ENCODE data around the gene SEC14L1. TPM values are rescaled to one million over a fixed set of nuclear protein-coding genes. Genes with fewer than 3 reads are reported as not detected.
"Not testable (repeated sequence)": the region's sequence is repeated elsewhere in the genome, so short reads cannot be mapped to it uniquely, and the experiment has no call there.

The SEC14L1 gene
- total RNA-seq, 1 donor from 2014 or later = 40.5 TPM

- Histone ChIP-seq H3K4me1 (peaks cover 36% of the 10 kb centered on the region), H3K27me3 (no peaks in the 10 kb centered on the region), H3K9me3 (no peaks in the 10 kb centered on the region), H3K36me3 (no peaks in the 10 kb centered on the region), H3K27ac (peak overlapping the region; percentile 60), H3K4me3 (no peak overlapping the region)
- intact Hi-C loops (cut with DNase I) = no loop called here
- TF ChIP-seq POLR2AphosphoS5 (IDR thresholded peaks at IDR 0.05; ENCODE audit: insufficient read depth in 1 of 2, low read depth in 1 of 2) = peak in 1 of 2 donors; percentile 99
- TF ChIP-seq CTCF (IDR thresholded peaks at IDR 0.05) = no peak
- no peak for DNase-seq (ENCODE audit: extremely low spot score in 2 of 2)
Measured at GRCh38 chr17:77109764-77110359, 30.9 kb upstream of the SEC14L1 start.

DNA sequence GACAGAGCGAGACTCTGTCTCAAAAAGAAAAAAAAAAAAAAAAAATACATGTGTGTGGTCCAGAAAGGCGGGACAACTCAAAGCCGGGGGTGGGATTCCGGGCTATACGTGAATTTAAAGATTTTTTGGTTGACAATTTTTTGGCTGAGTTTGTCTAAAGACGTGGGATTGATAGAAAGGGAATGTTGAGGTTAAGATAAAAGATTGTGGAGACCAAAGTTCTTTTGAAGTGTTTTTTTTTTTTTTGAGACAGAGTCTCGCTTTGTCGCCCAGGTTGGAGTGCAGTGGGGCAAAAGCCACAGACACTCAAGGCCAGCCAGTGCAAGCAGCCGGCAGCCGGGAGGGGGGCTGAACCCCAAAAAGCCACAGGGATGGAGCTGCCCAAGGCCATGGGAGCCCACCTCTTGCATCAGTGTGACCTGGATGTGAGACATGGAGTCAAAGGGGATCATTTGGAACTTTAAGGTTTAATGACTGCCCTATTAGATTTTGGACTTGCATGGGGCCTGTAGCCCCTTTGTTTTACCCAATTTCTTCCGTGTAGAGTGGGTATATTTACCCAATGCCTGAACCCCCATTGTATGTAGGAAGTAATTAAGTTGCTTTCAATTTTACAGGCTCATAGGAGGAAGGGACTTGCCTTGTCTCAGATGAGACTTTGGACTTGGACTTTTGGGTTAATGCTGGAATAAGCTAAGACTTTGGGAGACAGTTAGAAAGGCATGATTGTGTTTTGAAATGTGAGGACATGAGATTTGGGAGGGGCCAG, 29.4 kb upstream of the SEC14L1 start:
- H3K9me3 ChIP-seq; intact Hi-C loops (cut with DNase I); H3K4me3 ChIP-seq; H3K36me3 ChIP-seq; H3K27me3 ChIP-seq; DNase-seq (ENCODE audit: extremely low spot score in 2 of 2): not testable (repeated sequence)
- peaks cover 36% of the 10 kb centered on the region for H3K4me1 ChIP-seq
- H3K27ac ChIP-seq = peak overlapping the region; percentile 26

DNA sequence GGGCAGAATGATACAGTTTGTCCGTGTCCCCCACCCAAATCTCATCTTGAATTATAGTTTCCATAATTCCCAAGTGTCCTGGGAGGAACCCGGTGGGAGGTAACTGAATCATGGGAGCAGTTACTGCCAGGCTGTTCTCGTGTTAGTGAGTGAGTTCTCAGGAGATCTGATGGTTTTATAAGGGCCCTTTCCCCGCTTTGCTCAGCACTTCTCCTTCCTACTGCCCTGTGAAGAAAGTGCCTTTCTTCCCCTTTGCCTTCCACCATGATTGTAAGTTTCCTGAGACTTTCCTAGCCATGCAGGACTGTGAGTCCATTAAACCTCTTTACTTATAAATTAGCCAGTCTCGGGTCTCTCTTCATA, 28.9 kb upstream of the SEC14L1 start:
- Histone ChIP-seq H3K36me3 (no peaks in the 10 kb centered on the region), H3K4me1 (peaks cover 36% of the 10 kb centered on the region), H3K27me3 (no peaks in the 10 kb centered on the region), H3K4me3 (no peak overlapping the region), H3K27ac (peak overlapping the region; percentile 26), H3K9me3 (no peaks in the 10 kb centered on the region)
- intact Hi-C loops (cut with DNase I) = no loop called here
- TF ChIP-seq POLR2AphosphoS5 (IDR thresholded peaks at IDR 0.05; ENCODE audit: insufficient read depth in 1 of 2, low read depth in 1 of 2) (peak in 1 of 2 donors; percentile 40), POLR2A (IDR thresholded peaks at IDR 0.05) (no peak)
- no peak for DNase-seq (ENCODE audit: extremely low spot score in 2 of 2)

GRCh38 chr17:77115510-77115909, 25.3 kb upstream of the SEC14L1 start:
- intact Hi-C loops (cut with DNase I) = no loop called here
- Histone ChIP-seq H3K4me3 (no peak overlapping the region), H3K27me3 (no peaks in the 10 kb centered on the region), H3K27ac (peak overlapping the region; percentile 12), H3K9me3 (no peaks in the 10 kb centered on the region), H3K36me3 (no peaks in the 10 kb centered on the region), H3K4me1 (peaks cover 12% of the 10 kb centered on the region)
- DNase-seq (ENCODE audit: extremely low spot score in 2 of 2) = no peak
- TF ChIP-seq POLR2AphosphoS5 (IDR thresholded peaks at IDR 0.05; ENCODE audit: insufficient read depth in 1 of 2, low read depth in 1 of 2) (no peak), POLR2A (IDR thresholded peaks at IDR 0.05) (no peak), CTCF (IDR thresholded peaks at IDR 0.05) (no peak)

GRCh38 chr17:77115947-77116346, 24.8 kb upstream of the SEC14L1 start:
- H3K27ac ChIP-seq = peak overlapping the region; percentile 12

More at GRCh38 chr17:77115947-77116346, 24.8 kb upstream of the SEC14L1 start:
- TF ChIP-seq CTCF (IDR thresholded peaks at IDR 0.05) = no peak
- no peak for TF ChIP-seq POLR2AphosphoS5 (IDR thresholded peaks at IDR 0.05; ENCODE audit: insufficient read depth in 1 of 2, low read depth in 1 of 2)
- no peak for TF ChIP-seq POLR2A (IDR thresholded peaks at IDR 0.05)
- no peaks in the 10 kb centered on the region for H3K36me3 ChIP-seq
- DNase-seq (ENCODE audit: extremely low spot score in 2 of 2) = no peak
- H3K9me3 ChIP-seq = no peaks in the 10 kb centered on the region
- peaks cover 8% of the 10 kb centered on the region for H3K4me1 ChIP-seq
- no peaks in the 10 kb centered on the region for H3K27me3 ChIP-seq
- intact Hi-C loops (cut with DNase I) = no loop called here
- H3K4me3 ChIP-seq = no peak overlapping the region
